ENCODE measurements around the gene A3GALT2.

DNA sequence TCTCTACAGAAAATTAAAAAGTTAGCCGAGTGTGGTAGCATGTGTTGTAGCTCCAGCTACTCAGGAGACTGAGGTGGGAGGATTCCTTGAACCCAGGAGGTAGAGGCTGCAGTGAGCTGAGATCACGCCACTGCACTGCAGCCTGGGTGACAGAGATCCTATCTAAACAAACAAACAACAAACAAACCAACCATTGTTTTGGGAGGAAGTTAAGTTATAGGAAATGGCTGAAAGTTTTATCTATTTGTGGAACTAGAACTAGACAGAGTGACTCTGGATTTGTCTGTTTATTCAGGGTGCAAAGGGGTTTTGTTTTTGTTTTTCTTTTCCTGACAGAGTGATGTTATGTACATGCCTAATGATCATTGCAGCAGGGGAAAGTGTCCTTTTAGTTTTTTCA lies 33.6 kb downstream of the A3GALT2 start:
- TF ChIP-seq, protein P1, sequence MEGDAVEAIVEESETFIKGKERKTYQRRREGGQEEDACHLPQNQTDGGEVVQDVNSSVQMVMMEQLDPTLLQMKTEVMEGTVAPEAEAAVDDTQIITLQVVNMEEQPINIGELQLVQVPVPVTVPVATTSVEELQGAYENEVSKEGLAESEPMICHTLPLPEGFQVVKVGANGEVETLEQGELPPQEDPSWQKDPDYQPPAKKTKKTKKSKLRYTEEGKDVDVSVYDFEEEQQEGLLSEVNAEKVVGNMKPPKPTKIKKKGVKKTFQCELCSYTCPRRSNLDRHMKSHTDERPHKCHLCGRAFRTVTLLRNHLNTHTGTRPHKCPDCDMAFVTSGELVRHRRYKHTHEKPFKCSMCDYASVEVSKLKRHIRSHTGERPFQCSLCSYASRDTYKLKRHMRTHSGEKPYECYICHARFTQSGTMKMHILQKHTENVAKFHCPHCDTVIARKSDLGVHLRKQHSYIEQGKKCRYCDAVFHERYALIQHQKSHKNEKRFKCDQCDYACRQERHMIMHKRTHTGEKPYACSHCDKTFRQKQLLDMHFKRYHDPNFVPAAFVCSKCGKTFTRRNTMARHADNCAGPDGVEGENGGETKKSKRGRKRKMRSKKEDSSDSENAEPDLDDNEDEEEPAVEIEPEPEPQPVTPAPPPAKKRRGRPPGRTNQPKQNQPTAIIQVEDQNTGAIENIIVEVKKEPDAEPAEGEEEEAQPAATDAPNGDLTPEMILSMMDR (IDR thresholded peaks at IDR 0.05), result no peak
- no peak for TF ChIP-seq EP300 (IDR thresholded peaks at IDR 0.05)
- TF ChIP-seq POLR2A (IDR thresholded peaks at IDR 0.05), result no peak

Data from ovary (tissue), 3 donors.